T-cell (primary cell): Measurements from ENCODE around the gene TAF11L14. TPM values are rescaled to one million over a fixed set of nuclear protein-coding genes. Genes with fewer than 3 reads are reported as not detected.

ENCODE experiments used
- total RNA-seq, 35 experiments: library from RNA in 6 of 35; stranded (reverse) in 6 of 35; fragments of 120-200 nt in 1 of 35; gene quantifications; one replicate each; pipeline versions ENCODE4 v1.2.1 to v1.2.4 and lab custom pipeline; 2013 to 2026

The TAF11L14 gene
- total RNA-seq, 5 donors from 2014 or later (not counting 1 experiment from before 2014, with no cell fraction given): not detected

Other genes starting within 250 kb of the TAF11L14 start
- not detected for gene TAF11L2, start 136.2 kb upstream of the TAF11L14 start, total RNA-seq
- not detected for gene TAF11L3, start 116.1 kb upstream of the TAF11L14 start, total RNA-seq
- gene TAF11L4, start 112.7 kb upstream of the TAF11L14 start, total RNA-seq: not detected
- gene TAF11L5, start 109.2 kb upstream of the TAF11L14 start, total RNA-seq: not detected
- not detected for gene TAF11L6, start 105.8 kb upstream of the TAF11L14 start, total RNA-seq
- gene TAF11L7, start 48.7 kb upstream of the TAF11L14 start, total RNA-seq: not detected
- gene TAF11L8, start 43.5 kb upstream of the TAF11L14 start, total RNA-seq: not detected
- gene TAF11L9, start 40.1 kb upstream of the TAF11L14 start, total RNA-seq: not detected
- not detected for gene TAF11L10, start 36.6 kb upstream of the TAF11L14 start, total RNA-seq
- gene TAF11L11, start 30.3 kb upstream of the TAF11L14 start, total RNA-seq: not detected
- not detected for gene TAF11L12, start 24.1 kb upstream of the TAF11L14 start, total RNA-seq
- not detected for gene TAF11L13, start 2.4 kb upstream of the TAF11L14 start, total RNA-seq